Activated CD4-positive, alpha-beta T cell treated with anti-CD3 and anti-CD28 coated beads, Interleukin-2, amount 50 U/mL, for 16 hours (primary cell): ENCODE measurements around the gene OR1F1.
A peak's percentile ranks its signal among the peaks of the same experiment; 100 is the strongest.
"Not testable (repeated sequence)": the region's sequence is repeated elsewhere in the genome, so short reads cannot be mapped to it uniquely, and the experiment has no call there.

ENCODE experiments used
- DNase-seq: peaks from one replicate; pipeline ENCODE4 v3.0.0-alpha.2; 2020

Gene OR1F1

GRCh38 chr16:3175157-3176093 lies 12.6 kb upstream of the OR1F1 start:
- peak; percentile 90 for DNase-seq

DNA sequence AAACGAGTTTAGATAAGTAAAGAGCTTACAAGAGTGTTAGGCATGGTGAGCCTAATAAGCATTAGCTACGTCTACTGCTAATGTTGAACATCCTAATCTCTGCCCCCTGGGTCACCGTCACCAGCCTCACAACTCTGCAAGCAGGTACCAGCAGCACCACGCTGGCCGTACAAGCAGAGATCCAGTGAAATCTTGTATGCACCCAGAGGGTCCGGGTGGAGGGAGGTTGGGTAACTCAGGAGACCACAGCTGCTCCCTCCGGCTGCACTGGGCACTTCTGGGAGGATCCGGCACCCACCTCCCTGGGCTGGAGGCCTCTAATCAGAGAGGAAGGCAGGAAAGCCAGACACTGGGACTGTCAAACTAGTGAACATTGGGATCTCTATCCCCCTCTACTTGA lies 8.4 kb upstream of the OR1F1 start:
- DNase-seq = no peak

DNA sequence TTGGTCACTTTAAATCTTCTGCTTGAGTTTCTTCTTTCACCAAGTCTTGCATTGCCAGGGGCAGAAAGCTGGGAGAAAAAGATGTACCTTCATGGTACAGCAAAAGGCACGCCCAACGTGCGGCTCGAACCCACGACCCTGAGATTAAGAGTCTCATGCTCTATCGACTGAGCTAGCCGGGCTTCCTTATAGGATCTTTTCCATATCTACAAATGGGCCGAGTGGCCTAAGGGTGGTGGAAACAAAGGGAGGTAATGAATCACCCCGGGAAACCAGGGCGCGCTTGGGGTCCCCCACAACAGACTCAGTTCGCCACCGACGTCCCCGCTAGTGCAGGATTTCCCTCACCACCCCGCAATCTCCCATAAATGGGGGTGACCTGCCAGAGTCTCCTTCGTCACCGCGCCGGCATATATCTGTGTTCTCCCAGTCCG lies 7.5 kb upstream of the OR1F1 start:
- peak; percentile 75 for DNase-seq

DNA sequence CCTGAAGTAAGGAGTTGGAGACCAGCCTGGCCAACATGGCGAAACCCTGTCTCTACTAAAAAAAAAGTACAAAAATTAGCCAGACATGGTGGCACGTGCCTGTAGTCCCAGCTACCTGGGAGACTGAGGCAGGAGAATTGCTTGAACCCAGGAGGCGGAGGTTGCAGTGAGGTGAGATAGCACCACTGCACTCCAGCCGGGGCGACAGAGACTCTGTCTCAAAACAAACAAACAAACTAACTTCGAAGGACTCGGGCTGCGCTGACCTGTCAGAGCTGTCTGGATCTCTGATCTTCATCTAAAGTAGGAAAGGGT lies 5.8 kb upstream of the OR1F1 start:
- DNase-seq = not testable (repeated sequence)

GRCh38 chr16:3182608-3183444 lies 5.2 kb upstream of the OR1F1 start:
- peak; percentile 91 for DNase-seq

- peak; percentile 30 for DNase-seq
These were observed 4.4 kb upstream of the OR1F1 start for GRCh38 chr16:3183445-3184139.

DNA sequence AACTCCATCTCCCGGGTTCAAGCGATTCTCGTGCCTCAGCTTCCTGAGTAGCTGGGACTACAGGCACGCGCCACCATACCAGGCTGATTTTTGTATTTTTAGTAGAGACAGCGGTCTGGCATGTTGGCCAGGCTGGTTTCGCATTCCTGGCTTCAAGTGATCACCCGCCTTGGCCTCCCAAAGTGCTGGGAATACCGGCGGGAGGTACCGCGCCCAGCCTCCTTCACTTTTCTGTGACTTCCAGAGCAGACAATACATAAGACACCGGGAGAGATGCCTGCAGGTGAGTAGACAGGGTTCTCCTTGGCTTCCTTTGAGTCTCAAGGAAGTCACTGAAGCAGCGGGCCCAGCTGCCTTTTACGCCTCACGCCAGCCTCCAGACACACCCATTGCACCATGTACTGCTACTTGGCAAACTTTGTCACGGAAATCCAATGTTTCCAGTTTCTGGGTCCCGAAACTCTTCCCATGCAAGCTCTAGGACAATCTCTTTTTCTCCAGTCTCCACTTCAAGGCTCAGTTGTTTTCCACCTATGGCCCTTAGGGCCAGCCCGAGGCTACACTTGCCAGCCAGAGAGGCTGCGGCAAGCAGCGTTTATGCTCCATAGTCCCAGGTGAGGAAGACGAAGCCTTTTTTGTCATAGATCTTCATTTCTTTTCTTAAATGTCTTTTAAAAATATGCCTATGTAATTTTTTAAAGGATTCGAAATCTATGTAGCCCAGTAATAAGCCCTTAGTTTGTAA lies 886 bp upstream of the OR1F1 start:
- no peak for DNase-seq

- no peak for DNase-seq
These were observed 596 bp downstream of the OR1F1 start for GRCh38 chr16:3188675-3188924.

DNA sequence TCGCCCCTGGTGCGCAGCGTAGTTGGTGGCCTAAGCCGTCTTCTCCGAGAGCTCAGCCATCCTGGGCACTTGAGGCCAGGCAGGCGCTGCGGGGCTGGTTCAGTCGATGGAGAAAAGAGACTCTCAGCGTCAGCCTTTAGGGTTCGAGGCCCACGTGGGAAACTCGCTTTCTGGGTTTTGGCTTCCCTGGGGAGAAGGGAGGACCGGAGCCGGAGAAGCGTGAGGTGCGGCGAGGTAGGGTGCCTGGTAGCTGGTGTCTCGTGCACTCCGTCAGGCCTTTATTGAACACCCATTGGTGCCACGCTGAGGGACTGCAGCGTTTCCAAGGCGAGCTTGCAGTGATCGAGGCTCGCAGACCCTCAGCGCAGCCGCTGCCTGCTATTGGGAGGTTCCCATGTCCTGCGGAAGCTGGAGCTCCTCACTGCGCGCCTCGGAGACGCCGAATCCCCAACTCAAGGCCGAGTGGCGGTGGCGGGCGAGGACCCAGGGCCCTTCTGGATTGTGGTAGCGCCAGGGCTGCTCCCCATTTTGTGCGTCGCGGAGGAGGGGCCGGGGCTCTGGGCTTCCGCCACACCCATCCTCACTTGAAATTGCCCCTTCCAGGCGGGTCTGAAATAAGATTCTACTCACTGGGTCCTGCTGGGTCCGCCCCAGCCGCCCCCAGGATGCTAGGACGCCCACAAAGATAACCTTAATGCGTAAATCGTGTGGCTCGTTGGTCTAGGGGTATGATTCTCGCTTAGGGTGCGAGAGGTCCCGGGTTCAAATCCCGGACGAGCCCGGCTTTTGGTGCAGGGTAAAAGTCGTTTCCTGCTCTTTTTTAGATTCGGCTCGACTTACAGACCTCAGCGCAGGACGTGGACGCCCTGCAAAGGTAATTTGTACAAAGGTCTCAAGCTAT lies 1.2 kb downstream of the OR1F1 start:
- DNase-seq = peak; percentile 91

- DNase-seq = no peak
These were observed 1.9 kb downstream of the OR1F1 start for GRCh38 chr16:3189869-3190268.

- no peak for DNase-seq
These were observed 2.9 kb downstream of the OR1F1 start for GRCh38 chr16:3190949-3191353.

GRCh38 chr16:3192476-3193019 lies 4.5 kb downstream of the OR1F1 start:
- no peak for DNase-seq

DNA sequence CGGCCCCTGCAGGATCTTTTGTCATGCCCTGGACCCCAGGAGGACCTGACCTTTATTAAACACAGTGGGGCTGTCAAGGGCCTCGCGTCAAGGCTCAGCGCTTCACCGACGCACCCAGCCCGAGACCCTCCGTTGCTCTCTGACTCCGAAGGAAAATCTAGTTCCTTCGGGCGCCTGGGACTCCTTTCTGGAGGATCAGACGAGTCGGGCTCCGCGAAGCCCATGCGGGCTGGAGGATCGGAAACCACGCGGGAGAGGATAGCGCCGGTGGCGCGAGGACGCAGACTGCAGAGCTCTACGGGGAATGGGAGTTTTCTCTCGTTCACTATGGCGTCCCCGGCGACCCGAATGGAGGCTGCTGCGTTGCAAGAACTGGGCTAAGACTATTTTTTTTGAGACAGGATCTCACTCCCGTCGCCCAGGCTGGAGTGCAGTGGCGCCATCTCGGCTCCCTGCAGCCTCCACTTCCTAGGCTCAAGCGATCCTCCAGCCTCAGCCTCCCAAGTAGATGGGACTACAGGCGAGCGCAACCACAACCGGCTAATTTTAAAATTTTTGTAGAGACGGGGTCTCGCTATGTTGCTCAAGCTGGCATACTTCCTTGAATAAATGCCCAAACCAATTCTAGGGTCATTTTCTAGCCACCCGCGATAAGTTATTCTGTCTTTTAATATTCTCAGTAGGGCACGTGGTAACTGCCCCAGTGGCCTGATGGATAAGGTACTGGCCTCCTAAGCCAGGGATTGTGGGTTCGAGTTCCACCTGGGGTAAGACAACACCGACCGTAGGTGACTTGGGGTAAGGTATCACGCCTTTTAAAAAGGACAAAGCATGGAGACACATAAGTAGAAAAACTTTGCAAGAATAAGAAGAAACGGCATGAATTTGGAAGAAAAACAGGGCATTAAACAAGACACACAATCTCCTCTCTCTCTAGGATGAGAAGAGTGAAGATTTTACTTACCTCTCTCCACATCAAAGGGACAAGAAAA lies 5.5 kb downstream of the OR1F1 start:
- peak; percentile 15 for DNase-seq

DNA sequence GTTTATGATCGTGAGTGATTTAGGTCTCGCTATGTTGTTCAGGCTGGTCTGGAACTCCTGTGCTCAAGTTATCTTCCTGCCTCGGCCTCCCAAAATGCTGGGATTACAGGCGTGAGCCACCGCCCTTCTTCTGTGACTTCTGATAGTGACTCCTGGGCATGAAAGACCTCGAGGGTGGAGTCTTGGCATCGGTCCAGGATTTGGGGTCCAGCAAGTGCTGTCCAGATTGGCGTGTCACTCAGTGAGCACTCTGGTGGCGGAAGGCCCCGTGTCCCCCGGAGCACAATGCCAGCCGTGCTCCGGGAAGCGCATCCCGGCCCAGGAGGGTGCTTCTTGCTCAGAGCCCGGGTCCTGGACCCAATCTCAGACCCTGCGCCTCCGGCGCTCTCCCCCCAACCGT lies 6.8 kb downstream of the OR1F1 start:
- DNase-seq = no peak

- no peak for DNase-seq
These were observed 8.0 kb downstream of the OR1F1 start for GRCh38 chr16:3195975-3196374.

DNA sequence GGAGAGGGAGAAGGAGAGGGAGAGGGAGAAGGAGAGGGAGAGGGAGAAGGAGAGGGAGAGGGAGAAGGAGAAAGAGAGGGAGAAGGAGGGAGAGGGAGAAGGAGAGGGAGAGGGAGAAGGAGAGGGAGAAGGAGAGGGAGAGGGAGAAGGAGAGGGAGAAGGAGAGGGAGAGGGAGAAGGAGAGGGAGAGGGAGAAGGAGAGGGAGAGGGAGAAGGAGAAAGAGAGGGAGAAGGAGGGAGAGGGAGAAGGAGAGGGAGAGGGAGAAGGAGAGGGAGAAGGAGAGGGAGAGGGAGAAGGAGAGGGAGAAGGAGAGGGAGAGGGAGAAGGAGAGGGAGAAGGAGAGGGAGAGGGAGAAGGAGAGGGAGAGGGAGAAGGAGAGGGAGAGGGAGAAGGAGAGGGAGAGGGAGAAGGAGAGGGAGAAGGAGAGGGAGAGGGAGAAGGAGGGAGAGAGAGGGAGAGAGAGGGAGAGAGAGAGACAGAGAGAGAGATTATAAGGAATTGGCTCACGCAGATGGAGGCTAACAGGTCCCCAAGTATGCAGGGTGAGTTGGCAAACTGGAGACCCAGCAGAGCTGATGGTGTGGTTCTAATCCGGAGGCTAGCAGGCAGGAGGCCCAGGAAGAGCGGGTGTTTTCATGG lies 9.8 kb downstream of the OR1F1 start:
- DNase-seq = not testable (repeated sequence)

DNA sequence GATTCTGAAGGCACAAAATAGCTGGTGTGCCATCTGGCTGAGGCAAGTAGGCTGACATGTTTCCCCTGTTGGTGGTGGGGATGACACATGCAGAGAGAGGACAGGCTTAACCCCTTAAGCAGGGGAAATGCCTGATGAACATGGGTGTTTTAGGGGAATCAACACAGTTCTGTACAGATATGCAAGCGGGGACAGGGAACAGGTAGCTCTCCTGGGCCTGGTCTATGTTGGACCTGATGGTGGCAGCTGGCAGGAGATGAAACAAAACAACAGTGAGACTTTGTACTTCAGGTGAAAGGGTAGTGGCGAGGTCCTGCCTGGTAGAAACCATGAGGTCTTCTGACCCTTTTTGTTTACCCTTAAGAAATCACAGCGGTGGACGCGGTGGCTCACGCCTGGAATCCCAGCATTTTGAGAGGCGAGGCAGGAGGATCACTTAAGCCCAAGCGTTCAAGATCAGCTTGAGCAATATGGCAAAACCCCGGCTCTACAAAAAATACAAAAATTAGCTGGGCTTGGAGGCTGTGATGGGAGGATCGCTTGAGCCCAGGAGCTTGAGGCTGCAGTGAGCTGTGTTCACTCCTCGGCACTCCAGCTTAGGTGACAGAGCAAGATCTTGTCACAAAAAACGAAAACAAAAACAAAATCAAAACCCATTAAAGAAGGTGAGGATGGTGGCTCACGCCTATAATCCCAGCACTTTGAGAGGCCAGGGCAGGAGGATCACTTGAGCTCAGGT lies 10.5 kb downstream of the OR1F1 start:
- no peak for DNase-seq

DNA sequence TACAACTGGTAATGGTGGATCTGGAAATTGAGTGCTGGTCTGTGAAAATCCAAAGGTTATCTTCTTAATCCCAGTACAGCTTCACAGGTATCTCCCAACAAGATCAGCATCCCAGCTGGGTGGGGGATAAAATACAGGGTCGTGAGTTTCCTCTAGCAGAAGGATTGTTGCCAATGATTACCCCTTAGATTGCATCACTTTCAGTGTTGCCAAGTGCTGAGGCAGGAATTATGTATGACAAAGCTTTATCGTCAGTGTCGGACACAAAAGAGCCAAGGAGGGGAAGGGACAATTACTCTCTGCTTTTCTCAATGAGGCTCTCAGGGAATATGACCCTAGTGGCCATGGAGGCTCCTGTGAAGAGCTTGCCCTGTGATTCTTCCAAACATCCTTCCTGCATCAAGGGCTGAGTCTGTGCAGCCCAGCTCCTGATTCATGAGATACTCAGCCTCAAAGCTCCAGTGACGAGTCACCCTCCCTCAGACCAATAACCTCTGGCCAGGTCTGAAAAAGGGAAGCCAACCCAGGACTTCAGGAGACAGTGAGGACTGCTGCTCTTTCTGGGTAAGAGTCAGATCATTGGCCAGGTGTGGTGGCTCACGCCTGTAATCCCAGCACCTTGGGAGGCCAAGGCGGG lies 15.0 kb downstream of the OR1F1 start:
- no peak for DNase-seq
